ENCODE results near the gene AOAH.

AOAH gene, protein sequence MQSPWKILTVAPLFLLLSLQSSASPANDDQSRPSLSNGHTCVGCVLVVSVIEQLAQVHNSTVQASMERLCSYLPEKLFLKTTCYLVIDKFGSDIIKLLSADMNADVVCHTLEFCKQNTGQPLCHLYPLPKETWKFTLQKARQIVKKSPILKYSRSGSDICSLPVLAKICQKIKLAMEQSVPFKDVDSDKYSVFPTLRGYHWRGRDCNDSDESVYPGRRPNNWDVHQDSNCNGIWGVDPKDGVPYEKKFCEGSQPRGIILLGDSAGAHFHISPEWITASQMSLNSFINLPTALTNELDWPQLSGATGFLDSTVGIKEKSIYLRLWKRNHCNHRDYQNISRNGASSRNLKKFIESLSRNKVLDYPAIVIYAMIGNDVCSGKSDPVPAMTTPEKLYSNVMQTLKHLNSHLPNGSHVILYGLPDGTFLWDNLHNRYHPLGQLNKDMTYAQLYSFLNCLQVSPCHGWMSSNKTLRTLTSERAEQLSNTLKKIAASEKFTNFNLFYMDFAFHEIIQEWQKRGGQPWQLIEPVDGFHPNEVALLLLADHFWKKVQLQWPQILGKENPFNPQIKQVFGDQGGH

DNA sequence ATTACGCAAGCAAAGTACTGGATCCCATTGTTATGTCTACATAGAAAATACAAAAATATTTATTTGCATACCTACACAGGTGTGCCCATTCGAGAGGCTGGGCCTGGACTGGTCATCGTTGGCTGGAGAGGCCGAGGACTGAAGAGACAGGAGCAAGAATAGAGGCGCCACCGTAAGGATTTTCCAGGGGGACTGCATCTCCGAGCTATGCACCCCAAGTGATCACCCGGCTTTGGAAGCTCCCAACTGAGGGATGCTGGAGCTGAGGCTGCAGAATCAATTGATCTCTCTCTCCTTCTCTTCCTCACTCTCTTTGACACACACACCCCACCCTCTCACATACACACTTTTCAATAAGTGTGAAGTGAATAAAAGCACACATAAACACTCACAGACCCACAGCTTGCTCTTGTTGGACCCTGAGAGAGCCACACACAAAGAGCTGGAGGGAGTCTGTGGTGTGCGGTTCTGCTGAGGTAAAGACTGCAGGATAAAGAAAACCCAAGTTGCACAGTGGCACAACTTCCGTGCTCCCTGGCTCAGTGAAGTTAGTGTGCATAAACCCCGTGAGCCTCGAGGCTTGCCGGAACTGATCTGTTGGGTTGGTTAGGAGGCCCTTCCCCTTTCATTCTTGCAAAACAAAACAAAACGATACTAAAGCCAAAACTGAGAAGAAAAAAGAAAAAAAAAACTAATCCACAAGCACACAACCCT is at the start of gene AOAH:
Gene AOAH (minus strand): TSS at position 544 of the 714 bp plus-strand sequence. CDS start 346 bp downstream, at position 198.
- H3K4me3 ChIP-seq (ENCODE audit: control insufficient read depth, low read depth, low read length) = no peak within 1 kb of the TSS
- TF ChIP-seq, protein P1, sequence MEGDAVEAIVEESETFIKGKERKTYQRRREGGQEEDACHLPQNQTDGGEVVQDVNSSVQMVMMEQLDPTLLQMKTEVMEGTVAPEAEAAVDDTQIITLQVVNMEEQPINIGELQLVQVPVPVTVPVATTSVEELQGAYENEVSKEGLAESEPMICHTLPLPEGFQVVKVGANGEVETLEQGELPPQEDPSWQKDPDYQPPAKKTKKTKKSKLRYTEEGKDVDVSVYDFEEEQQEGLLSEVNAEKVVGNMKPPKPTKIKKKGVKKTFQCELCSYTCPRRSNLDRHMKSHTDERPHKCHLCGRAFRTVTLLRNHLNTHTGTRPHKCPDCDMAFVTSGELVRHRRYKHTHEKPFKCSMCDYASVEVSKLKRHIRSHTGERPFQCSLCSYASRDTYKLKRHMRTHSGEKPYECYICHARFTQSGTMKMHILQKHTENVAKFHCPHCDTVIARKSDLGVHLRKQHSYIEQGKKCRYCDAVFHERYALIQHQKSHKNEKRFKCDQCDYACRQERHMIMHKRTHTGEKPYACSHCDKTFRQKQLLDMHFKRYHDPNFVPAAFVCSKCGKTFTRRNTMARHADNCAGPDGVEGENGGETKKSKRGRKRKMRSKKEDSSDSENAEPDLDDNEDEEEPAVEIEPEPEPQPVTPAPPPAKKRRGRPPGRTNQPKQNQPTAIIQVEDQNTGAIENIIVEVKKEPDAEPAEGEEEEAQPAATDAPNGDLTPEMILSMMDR (IDR thresholded peaks at IDR 0.05; ENCODE audit: control insufficient read depth, insufficient read depth, low read depth, low read length, missing control alignments) = no peak
- no peak for DNase-seq (ENCODE audit: low read depth)

DNA sequence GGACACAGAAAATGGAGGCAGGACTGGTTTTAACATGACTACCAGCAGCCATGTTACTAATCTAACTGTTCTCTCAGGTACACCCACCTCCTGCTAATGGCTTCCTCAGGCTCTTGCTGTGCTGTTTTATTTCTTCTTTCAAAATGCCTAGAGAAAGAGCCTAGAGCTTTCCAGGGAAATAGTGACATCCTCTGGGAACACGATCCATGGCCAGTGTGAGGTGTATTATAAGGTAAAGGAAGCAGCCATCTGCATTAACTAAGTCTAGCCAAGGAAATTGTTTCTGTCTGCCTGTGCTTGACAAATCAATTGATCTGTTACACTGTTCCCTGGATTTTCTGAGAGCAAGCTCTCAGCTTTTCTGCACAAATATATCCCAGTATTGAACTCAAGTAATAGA is 42.2 kb upstream of the AOAH start:
- no peak for DNase-seq (ENCODE audit: low read depth)
- TF ChIP-seq, protein P1 (IDR thresholded peaks at IDR 0.05; ENCODE audit: control insufficient read depth, insufficient read depth, low read depth, low read length, missing control alignments) = no peak
- H3K4me3 ChIP-seq (ENCODE audit: control insufficient read depth, low read depth, low read length) = no peak overlapping the region

DNA sequence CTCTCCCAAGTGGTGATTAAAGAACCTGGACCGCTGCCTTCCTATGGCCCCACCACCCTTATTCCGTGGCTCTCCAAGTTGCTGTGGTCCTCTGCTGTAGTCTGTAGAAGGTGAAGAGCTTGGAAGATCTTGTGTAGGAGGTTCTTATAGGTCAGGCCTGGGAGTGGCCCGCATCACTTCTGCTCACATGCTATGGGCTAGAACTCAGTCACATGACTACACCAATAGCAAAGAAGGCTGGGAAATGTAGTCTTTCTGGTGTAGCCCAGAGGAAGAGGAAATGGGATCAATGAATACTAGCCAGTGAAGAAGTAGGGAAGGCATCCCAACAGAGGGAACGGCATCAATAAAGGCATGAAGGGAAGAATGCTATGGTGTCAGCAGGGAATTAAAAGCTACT is 41.3 kb upstream of the AOAH start:
- no peak for DNase-seq (ENCODE audit: low read depth)
- TF ChIP-seq, protein P1 (IDR thresholded peaks at IDR 0.05; ENCODE audit: control insufficient read depth, insufficient read depth, low read depth, low read length, missing control alignments) = no peak
- H3K4me3 ChIP-seq (ENCODE audit: control insufficient read depth, low read depth, low read length) = no peak overlapping the region

DNA sequence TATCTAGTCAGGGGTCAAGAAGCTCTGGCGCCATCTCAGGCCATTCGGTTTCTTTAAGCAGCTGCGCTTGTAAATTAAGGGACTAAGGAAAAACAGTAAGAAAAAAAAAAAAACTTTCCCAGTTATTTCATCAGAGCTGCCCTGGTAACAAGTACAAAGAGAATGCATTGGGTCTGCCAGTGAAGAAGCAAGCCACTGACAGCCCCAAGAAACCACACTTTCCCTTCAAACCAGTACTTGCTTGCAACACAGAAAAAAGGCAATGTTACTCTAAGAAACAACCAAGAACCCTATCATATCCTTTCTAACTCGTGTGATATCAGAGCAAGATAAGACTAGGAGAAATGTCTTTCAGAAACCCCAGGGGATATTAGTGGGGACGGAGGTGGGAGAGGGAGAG is 40.6 kb upstream of the AOAH start:
- TF ChIP-seq, protein P1 (IDR thresholded peaks at IDR 0.05; ENCODE audit: control insufficient read depth, insufficient read depth, low read depth, low read length, missing control alignments) = no peak
- no peak overlapping the region for H3K4me3 ChIP-seq (ENCODE audit: control insufficient read depth, low read depth, low read length)
- DNase-seq (ENCODE audit: low read depth) = no peak

DNA sequence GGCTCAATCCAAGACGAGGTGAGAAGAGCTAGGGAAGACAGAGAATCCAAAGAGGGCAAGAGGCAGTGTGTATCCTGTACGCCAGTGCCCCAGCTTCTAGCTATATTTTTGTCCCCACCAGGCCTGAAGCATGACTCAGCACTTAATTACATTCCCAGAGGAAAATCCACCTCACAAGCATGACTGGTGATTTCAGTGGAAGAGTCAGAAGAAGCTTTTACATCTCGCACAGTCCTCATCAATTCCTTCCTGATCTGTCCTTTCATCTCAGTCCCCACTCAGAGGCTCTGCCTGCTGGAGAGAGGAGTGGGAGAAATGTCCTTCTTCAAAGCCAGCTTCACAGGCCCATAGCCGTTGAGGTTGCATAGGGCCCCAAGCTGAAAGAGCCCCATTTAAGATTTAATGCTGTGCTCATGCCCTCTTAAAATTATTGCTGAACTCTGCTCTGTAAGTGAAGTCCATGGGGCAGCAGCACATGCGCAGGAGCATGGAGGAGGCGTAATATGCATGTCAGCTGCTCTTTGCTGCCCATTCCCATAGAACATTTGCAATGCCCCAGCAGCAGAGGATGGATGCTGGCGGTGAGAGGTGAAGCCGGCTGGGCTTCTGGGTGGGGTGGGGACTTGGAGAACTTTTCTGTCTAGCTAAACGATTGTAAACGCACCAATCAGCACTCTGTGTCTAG is 39.0 kb upstream of the AOAH start:
- H3K4me3 ChIP-seq (ENCODE audit: control insufficient read depth, low read depth, low read length) = no peak overlapping the region
- DNase-seq (ENCODE audit: low read depth) = no peak

DNA sequence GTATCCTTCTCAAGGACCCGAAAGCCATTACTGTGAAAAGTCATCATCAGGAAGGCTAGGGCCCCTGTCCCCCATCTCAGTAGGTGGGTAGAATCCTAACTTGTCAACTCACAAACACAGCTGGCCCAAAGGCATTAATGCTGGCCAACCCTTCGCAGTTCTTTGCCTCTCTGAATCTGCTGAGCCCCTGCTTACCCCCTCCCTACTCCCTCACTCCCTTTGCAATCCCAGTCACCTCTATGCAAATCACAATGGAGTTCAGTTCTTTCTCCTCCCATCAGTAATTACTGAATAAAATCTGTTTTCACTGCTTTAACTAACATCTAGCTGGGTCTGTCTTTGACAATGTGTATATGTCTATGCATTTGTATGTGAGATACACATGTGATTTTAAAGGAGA is 38.1 kb upstream of the AOAH start:
- no peak for DNase-seq (ENCODE audit: low read depth)
- TF ChIP-seq, protein P1 (IDR thresholded peaks at IDR 0.05; ENCODE audit: control insufficient read depth, insufficient read depth, low read depth, low read length, missing control alignments) = no peak
- no peak overlapping the region for H3K4me3 ChIP-seq (ENCODE audit: control insufficient read depth, low read depth, low read length)

More for the DNA sequence above, 39.0 kb upstream of the AOAH start:
- TF ChIP-seq, protein P1 (IDR thresholded peaks at IDR 0.05; ENCODE audit: control insufficient read depth, insufficient read depth, low read depth, low read length, missing control alignments) = no peak

Measured in AG09309 (cell line).